SK-N-SH treated with all-trans-retinoic acid at 6 μM for 48 hours (cell line): Measurements from ENCODE around the gene CHMP6.

Source experiments
- ATAC-seq: fragments of 200-7000 bp; cut with Tn5 transposase; 3 replicates; pipeline ENCODE4 v1.9.1; 2020; ENCODE audit warnings: mild to moderate bottlenecking, moderate library complexity
- ARNTL ChIP-seq: fragments of 450-650 bp; formaldehyde crosslinking; IDR thresholded peaks from 2 replicates; pipeline ENCODE4 v1.5.0; 2020; ENCODE audit warnings: low read depth, mild to moderate bottlenecking, moderate library complexity, borderline replicate concordance
- BACH2 ChIP-seq: fragments of 250-450 bp; sonication (Bioruptor Pico); IDR thresholded peaks from 2 replicates; pipeline ENCODE4 v1.9.0; 2021; ENCODE audit warnings: mild to moderate bottlenecking, borderline replicate concordance
- CREB5 ChIP-seq: fragments of 250-450 bp; sonication (Bioruptor Pico); IDR thresholded peaks from 2 replicates; pipeline ENCODE4 v1.5.1; 2020; ENCODE audit warnings: low read depth, mild to moderate bottlenecking, moderate library complexity
- CSRNP3 ChIP-seq: fragments of 250-450 bp; sonication (Bioruptor Pico); IDR thresholded peaks from 2 replicates; pipeline ENCODE4 v1.5.1; 2021; ENCODE audit warnings: mild to moderate bottlenecking, moderate library complexity
- ESRRG ChIP-seq: fragments of 250-450 bp; sonication (Bioruptor Pico); IDR thresholded peaks from 2 replicates; pipeline ENCODE4 v1.6.1; 2021; ENCODE audit warnings: mild to moderate bottlenecking
- GLIS3 ChIP-seq: fragments of 250-450 bp; sonication (Bioruptor Pico); IDR thresholded peaks from 2 replicates; pipeline ENCODE4 v1.5.0; 2020; ENCODE audit warnings: mild to moderate bottlenecking, moderate library complexity
- PATZ1 ChIP-seq: fragments of 250-450 bp; sonication (Bioruptor Pico); IDR thresholded peaks from 2 replicates; pipeline ENCODE4 v1.8.0; 2020; ENCODE audit warnings: mild to moderate bottlenecking, moderate library complexity, borderline replicate concordance
- POU6F1 ChIP-seq: fragments of 250-450 bp; sonication (Bioruptor Pico); IDR thresholded peaks from 2 replicates; pipeline ENCODE4 v1.8.0; 2021; ENCODE audit warnings: low read depth, mild to moderate bottlenecking, moderate library complexity, borderline replicate concordance
- RARB ChIP-seq: fragments of 250-450 bp; sonication (Bioruptor Pico); IDR thresholded peaks from 2 replicates; pipeline ENCODE4 v1.8.0; 2021; ENCODE audit warnings: mild to moderate bottlenecking, moderate library complexity
- TCF4 ChIP-seq: fragments of 250-450 bp; sonication (Bioruptor Pico); IDR thresholded peaks from 2 replicates; pipeline ENCODE4 v1.8.0; 2021; ENCODE audit warnings: mild to moderate bottlenecking, moderate library complexity, borderline replicate concordance
- TOX ChIP-seq: fragments of 250-450 bp; sonication (Bioruptor Pico); IDR thresholded peaks from 2 replicates; pipeline ENCODE4 v1.8.0; 2021; ENCODE audit warnings: mild to moderate bottlenecking, moderate library complexity, borderline replicate concordance
- TSHZ2 ChIP-seq: fragments of 250-450 bp; sonication (Bioruptor Pico); IDR thresholded peaks from 2 replicates; pipeline ENCODE4 v1.5.0; 2020; ENCODE audit warnings: mild to moderate bottlenecking, moderate library complexity
- ZC3H10 ChIP-seq: fragments of 250-450 bp; sonication (Bioruptor Pico); IDR thresholded peaks from 2 replicates; pipeline ENCODE4 v1.5.1; 2021; ENCODE audit warnings: mild to moderate bottlenecking, moderate library complexity
- ZFP3 ChIP-seq: fragments of 250-450 bp; sonication (Bioruptor Pico); IDR thresholded peaks from 2 replicates; pipeline ENCODE4 v1.5.0; 2020; ENCODE audit warnings: mild to moderate bottlenecking, moderate library complexity
- ZFP30 ChIP-seq: fragments of 450-650 bp; formaldehyde crosslinking; IDR thresholded peaks from 2 replicates; pipeline ENCODE4 v1.5.0; 2022; ENCODE audit warnings: mild to moderate bottlenecking, moderate library complexity
- ZNF565 ChIP-seq: fragments of 450-650 bp; formaldehyde crosslinking; conservative IDR thresholded peaks from 2 replicates; pipeline ENCODE4 v1.5.0; 2020; ENCODE audit warnings: low read depth, mild to moderate bottlenecking, moderate library complexity
- ZNF70 ChIP-seq: fragments of 450-650 bp; formaldehyde crosslinking; IDR thresholded peaks from 2 replicates; pipeline ENCODE4 v1.5.0; 2020; ENCODE audit warnings: mild to moderate bottlenecking, moderate library complexity
- ZNF8 ChIP-seq: fragments of 450-650 bp; formaldehyde crosslinking; IDR thresholded peaks from 2 replicates; pipeline ENCODE4 v1.5.0; 2020; ENCODE audit warnings: mild to moderate bottlenecking, moderate library complexity

The CHMP6 gene

GRCh38 chr17:81039854-81040758 lies 48.5 kb downstream of the CHMP6 start:
- peak; percentile 70 for ATAC-seq

GRCh38 chr17:81040791-81041337 lies 49.2 kb downstream of the CHMP6 start:
- TF ChIP-seq ZNF8 (CRISPR knock-in tag) = no peak
- peak; percentile 34; the same call in 1 of the 2 replicates for TF ChIP-seq PATZ1 (CRISPR knock-in tag)
- TF ChIP-seq TCF4 (CRISPR knock-in tag) = no peak
- TF ChIP-seq POU6F1 = no peak
- peak; percentile 61 for ATAC-seq

More at GRCh38 chr17:81039854-81040758, 48.5 kb downstream of the CHMP6 start:
- TF ChIP-seq ARNTL (CRISPR knock-in tag) (no peak), ZNF565 (CRISPR knock-in tag) (no peak), ZFP3 (CRISPR knock-in tag) (no peak), ZFP30 (CRISPR knock-in tag) (no peak), ZNF70 (CRISPR knock-in tag) (no peak), TCF4 (CRISPR knock-in tag) (no peak), TOX (CRISPR knock-in tag) (no peak), CREB5 (CRISPR knock-in tag) (no peak), RARB (CRISPR knock-in tag) (no peak), BACH2 (CRISPR knock-in tag) (no peak), ZNF8 (CRISPR knock-in tag) (no peak), PATZ1 (CRISPR knock-in tag) (no peak), ESRRG (CRISPR knock-in tag) (no peak), GLIS3 (CRISPR knock-in tag) (no peak), CSRNP3 (CRISPR knock-in tag) (no peak), TSHZ2 (CRISPR knock-in tag) (no peak), ZC3H10 (CRISPR knock-in tag) (no peak)
